GM19043 (cell line): ENCODE results near the gene MCC.

Source experiments
- ATAC-seq: cut with Tn5 transposase; IDR thresholded peaks from one replicate; pipeline ENCODE4 v1.9.1; 2021; ENCODE audit warnings: low read depth; ENCODE audit not compliant: unreplicated experiment

The MCC gene

DNA sequence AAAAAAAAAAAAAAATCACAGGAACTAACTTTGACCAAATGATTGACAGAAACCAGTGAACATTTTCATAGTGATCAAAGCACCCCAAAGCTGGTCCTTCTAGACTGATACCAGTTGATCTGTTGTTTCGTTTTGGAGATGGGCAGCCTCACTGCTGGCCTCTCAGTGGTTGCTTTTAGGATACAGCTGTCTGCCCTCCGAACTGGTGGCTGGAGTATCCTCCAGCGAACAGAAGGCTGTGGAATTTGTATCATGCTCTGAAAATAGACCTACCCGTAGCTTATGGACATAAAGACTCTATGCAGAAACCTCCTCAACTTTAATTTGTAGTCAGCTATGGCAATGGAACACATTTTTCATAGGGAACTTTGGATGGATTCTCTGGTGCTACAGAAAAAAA lies 462.7 kb downstream of the MCC start:
- no peak for ATAC-seq

GRCh38 chr5:113024076-113024697 lies 464.1 kb downstream of the MCC start:
- no peak for ATAC-seq

- ATAC-seq, result peak; percentile 73
These were observed 465.6 kb downstream of the MCC start for GRCh38 chr5:113022661-113023060.

DNA sequence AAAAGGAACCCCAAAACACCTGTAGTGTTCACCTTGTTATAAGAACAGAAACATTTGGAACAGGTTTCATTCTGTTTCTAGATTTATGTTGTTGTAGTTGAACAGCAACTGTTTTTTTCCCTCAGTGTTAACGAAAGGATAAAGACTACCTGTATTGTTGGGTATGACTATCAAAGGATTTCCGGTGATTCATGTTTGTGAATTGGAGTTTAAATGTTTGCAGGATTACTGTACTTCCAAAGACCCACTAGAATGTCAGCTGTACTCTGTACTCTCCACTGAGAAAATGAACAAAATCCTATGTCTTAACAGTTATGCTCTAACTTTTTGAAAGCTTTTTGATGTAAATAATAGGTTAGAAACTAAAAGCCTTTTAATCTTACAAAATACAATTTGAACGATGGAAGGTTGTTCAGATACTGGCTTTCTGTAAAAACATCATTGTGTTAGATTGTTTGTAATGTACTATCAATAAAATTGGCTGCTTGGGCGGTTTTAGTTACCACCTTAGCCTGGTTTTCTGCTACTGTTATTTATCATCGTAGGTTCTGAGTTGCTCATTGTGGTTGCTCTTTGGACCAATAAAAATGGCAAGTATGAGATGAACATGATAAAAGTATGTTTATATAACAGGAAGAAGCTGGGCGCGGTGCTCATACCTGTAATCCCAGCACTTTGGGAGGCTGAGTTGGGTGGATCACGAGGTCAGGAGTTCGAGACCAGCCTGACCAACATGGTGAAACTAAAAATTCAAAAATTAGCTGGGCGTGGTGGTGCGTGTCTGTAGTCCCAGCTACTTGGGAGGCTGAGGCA lies 467.6 kb downstream of the MCC start:
- no peak for ATAC-seq

DNA sequence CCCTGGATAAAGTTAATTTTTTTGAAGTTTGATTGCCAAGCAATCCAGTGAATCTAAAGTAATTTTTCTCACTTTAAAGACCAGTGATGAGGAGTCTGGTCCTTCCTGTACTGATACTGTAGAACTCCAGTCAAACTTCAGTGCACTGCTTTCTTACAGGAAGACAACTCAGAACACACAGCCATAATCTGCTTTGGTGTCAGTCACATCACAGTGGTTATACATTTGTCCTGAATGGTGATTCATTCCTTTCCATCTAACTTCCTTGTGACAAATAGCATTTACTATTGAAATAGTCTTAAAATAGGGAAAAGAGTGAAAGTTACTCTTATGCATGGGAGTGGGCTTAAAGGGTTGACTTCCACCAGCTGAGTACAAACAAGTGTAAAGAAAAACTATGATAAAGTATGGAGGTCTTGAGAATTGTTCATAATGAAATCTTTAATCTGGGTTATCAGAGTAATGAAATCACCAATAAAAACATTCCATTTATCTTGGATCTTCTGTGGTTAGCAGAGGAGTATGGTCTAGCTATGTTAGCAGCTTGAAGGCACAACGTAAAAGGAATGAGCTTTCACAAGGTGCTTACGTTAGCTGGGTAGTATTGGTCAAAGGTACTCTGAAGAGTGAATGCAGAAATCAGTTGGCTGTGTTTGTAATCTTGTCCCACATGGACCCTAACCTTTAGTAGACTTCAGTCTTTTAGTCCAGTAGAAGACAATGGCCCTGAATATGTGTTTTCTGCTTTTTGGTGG lies 470.2 kb downstream of the MCC start:
- ATAC-seq, result no peak

- ATAC-seq, result no peak
These were observed 482.8 kb downstream of the MCC start for GRCh38 chr5:113005454-113005853.

- no peak for ATAC-seq
These were observed 484.5 kb downstream of the MCC start for GRCh38 chr5:113003763-113004162.

GRCh38 chr5:113002423-113002822 lies 485.8 kb downstream of the MCC start:
- no peak for ATAC-seq

GRCh38 chr5:113000466-113000865 lies 487.8 kb downstream of the MCC start:
- ATAC-seq, result no peak

DNA sequence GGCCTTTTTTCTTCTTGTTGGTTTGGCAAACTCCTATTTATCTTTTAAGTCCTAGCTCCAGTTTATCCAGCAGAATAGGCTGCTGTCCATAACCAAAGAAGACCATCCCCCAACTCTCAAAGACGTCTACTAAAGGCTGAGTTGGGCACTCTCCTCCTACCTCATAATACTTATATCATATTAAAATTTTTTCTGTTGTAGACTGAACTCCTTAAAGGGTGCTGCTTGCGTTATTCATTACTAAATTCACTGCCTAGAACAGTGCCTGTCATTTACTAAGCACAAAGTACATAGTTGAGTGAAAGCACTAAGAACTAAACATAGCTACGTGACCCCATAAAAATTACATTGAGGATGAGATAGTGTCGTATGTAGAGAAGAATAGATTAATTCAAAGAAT lies 490.0 kb downstream of the MCC start:
- ATAC-seq, result no peak

- no peak for ATAC-seq
These were observed 491.4 kb downstream of the MCC start for GRCh38 chr5:112996830-112997374.

DNA sequence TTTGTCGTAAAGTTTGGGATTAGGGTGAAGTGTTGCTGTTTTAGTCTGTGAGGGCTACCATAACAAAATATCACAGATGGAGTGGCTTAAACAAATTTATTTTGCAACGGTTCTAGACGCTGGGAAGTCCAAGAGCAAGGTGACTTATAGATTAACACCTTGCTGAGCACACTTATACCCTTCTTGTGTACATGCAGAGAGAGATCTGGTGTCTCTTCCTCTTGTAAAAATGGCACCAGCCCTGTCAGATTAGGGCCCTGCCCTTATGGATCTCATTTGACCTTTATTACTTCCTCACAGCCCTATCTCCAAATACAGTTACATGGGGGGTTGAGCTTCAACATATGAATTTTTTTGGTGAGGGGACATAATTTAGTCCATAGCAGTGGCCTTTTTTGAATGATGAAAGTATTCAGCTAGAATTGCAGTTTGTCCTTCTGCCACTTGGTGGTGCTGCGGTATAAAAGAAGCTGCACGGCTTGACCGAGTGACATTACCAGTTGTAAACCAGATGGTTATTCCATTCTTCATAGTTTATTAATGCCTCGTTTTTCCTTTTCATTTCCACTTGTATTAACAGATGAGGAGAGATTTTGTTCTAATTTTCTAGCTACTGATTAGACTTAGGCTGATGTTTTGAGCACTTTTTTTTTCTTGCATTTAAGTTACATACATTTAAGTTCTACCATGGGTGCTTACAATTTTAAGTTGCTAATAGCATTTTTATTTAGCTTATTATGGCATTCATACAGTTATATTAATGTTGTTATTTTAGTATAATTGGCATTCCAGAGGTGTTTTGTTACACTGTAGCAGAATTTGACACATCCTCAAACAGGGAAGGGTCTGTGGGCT lies 492.3 kb downstream of the MCC start:
- peak; percentile 62 for ATAC-seq

GRCh38 chr5:112986224-112986623 lies 502.0 kb downstream of the MCC start:
- ATAC-seq, result no peak

GRCh38 chr5:112983363-112983762 lies 504.9 kb downstream of the MCC start:
- no peak for ATAC-seq

DNA sequence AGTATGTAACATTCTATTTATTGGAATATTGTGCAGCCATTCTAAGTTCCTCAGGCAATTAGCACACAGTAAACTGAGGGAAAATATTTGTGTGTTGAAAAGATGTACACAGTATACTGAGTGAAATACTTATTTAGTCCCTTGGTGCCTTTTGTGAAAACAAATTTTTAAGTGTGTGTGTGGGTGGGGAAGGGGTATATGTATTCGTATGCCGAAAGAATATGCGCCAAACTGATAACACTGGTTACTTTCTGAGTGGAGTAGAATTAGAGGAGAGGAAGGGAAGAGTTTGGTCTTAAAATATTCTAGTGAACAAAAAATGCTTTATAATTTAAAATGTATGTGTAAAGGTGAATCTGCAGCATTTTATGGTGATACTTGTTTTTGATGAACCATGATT lies 508.5 kb downstream of the MCC start:
- no peak for ATAC-seq

- ATAC-seq, result no peak
These were observed 509.4 kb downstream of the MCC start for GRCh38 chr5:112978836-112979235.

GRCh38 chr5:112977440-112977861 lies 510.8 kb downstream of the MCC start:
- no peak for ATAC-seq

GRCh38 chr5:112976432-112977309 lies 511.6 kb downstream of the MCC start, which contains the start of gene DCP2:
Gene DCP2 (plus strand): TSS chr5:112976798. CDS start chr5:112976934, 136 bp downstream.
- peak; percentile 98 for ATAC-seq
